Adrenal gland (tissue), 5 donors: ENCODE data around the gene ZBTB45.

Experiments
- POLR2A ChIP-seq, 2 donors: fragments of 450-650 bp; IDR thresholded peaks; one replicate each; pipeline ENCODE4 v1.6.1; 2017; ENCODE audit warnings: antibody characterized with exemption in 2 of 2, mild to moderate bottlenecking in 2 of 2, moderate library complexity in 1 of 2
- TF ChIP-seq, protein P1 (sequence below), 6 experiments: fragments of 450-650 bp in 4 of 6; fragments of 200-600 bp in 2 of 6; sonication (generic) in 1 of 6; IDR thresholded peaks; 1 replicate in 5 of 6; 2 replicates in 1 of 6; pipeline versions ENCODE4 v1.5.1 to v1.8.0; 2016 to 2021; ENCODE audit warnings: antibody characterized with exemption in 6 of 6, mild to moderate bottlenecking in 2 of 6, moderate library complexity in 1 of 6
- donor health status: DM: no; HTN: no; CAD: no.

DNA sequence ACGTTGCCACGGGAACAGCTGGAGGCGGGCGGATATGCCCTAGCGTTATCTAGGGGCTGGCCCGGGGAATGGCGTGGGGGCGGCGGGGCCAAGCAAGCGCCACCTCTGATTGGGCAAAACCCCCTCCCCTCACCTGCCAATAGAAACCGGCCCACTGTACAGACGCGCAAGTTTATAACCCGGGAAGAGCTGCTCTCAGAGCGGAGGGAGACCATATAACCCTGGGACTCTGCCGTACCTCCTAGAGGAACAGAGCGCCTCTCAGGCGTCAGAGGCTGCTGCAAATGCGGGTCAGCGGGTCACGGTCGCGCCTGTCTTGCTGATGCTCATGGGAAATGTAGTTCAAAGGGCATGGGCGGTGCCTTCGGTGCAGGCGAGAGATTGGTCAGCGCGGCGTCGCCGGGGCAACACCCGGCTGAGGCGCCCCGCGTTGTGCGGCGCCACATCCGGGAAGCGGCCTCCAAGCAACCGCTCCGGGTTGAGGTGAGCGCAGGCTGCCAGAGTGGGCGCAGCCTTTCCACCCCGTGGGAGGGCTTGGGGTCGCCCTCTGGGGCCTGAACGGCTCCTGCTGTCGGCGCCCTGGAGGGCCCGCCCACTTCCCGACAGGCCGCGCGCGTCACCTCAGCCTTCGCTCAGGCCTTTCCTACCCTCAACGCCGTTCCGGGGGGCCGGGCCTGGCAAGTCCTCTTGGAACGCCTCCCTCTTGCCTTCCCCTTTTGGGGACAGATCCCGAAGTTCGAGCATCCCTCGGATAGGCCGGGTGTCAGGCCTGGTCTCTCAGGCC, 43.7 kb downstream of the ZBTB45 start, which contains the start of gene ZNF446:
- TF ChIP-seq, protein P1, sequence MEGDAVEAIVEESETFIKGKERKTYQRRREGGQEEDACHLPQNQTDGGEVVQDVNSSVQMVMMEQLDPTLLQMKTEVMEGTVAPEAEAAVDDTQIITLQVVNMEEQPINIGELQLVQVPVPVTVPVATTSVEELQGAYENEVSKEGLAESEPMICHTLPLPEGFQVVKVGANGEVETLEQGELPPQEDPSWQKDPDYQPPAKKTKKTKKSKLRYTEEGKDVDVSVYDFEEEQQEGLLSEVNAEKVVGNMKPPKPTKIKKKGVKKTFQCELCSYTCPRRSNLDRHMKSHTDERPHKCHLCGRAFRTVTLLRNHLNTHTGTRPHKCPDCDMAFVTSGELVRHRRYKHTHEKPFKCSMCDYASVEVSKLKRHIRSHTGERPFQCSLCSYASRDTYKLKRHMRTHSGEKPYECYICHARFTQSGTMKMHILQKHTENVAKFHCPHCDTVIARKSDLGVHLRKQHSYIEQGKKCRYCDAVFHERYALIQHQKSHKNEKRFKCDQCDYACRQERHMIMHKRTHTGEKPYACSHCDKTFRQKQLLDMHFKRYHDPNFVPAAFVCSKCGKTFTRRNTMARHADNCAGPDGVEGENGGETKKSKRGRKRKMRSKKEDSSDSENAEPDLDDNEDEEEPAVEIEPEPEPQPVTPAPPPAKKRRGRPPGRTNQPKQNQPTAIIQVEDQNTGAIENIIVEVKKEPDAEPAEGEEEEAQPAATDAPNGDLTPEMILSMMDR (IDR thresholded peaks at IDR 0.05), result no peak
- peak; percentile 26 to 58 for TF ChIP-seq POLR2A (IDR thresholded peaks at IDR 0.05)
